Stimulated activated CD4-positive, alpha-beta T cell treated with anti-CD3 and anti-CD28 coated beads, Interleukin-4, amount 100 ng/mL, for 24 hours (primary cell): ENCODE data around the gene KRTAP9-6.
"Not testable (repeated sequence)": the region's sequence is repeated elsewhere in the genome, so short reads cannot be mapped to it uniquely, and the experiment has no call there.

ENCODE experiments used
- DNase-seq: peaks from one replicate; pipeline ENCODE4 v3.0.0-alpha.2; 2020

KRTAP9-6 gene

GRCh38 chr17:41271858-41272257 lies 6.7 kb downstream of the KRTAP9-6 start:
- DNase-seq, result no peak

- not testable (repeated sequence) for DNase-seq
Measured at GRCh38 chr17:41275648-41276190, 10.5 kb downstream of the KRTAP9-6 start, which contains the start of gene KRTAP9-7. KRTAP9-7 (plus strand) TSS chr17:41275698; CDS start chr17:41275698, 0 bp downstream.

- DNase-seq, result no peak
Measured at GRCh38 chr17:41278176-41278955, 13.2 kb downstream of the KRTAP9-6 start.

GRCh38 chr17:41284043-41284442 lies 18.9 kb downstream of the KRTAP9-6 start:
- no peak for DNase-seq

GRCh38 chr17:41284546-41284945 lies 19.4 kb downstream of the KRTAP9-6 start:
- DNase-seq, result no peak

GRCh38 chr17:41287050-41287449 lies 21.9 kb downstream of the KRTAP9-6 start:
- no peak for DNase-seq

- no peak for DNase-seq
Measured at GRCh38 chr17:41294016-41294415, 28.8 kb downstream of the KRTAP9-6 start.

GRCh38 chr17:41296846-41297245 lies 31.7 kb downstream of the KRTAP9-6 start:
- DNase-seq, result no peak

GRCh38 chr17:41298458-41299135 lies 33.4 kb downstream of the KRTAP9-6 start:
- DNase-seq, result no peak

GRCh38 chr17:41301204-41301790 lies 36.1 kb downstream of the KRTAP9-6 start:
- no peak for DNase-seq

- no peak for DNase-seq
Measured at GRCh38 chr17:41301916-41302901, 37.0 kb downstream of the KRTAP9-6 start, which contains the start of gene KRTAP29-1. KRTAP29-1 (minus strand) TSS chr17:41302851; CDS start chr17:41302851, 0 bp downstream.

GRCh38 chr17:41302981-41303380 lies 37.8 kb downstream of the KRTAP9-6 start:
- DNase-seq, result no peak

- no peak for DNase-seq
Measured at GRCh38 chr17:41304091-41304490, 38.9 kb downstream of the KRTAP9-6 start.

GRCh38 chr17:41307647-41308046 lies 42.5 kb downstream of the KRTAP9-6 start:
- no peak for DNase-seq

GRCh38 chr17:41308251-41308917 lies 43.2 kb downstream of the KRTAP9-6 start:
- peak; percentile 54 for DNase-seq

GRCh38 chr17:41308918-41309359 lies 43.8 kb downstream of the KRTAP9-6 start, which contains the start of gene KRTAP16-1:
KRTAP16-1 (minus strand) TSS chr17:41309309; CDS start chr17:41309253, 56 bp downstream.
- DNase-seq, result peak; percentile 31

- DNase-seq, result no peak
Measured at GRCh38 chr17:41311111-41311510, 45.9 kb downstream of the KRTAP9-6 start.

- DNase-seq, result no peak
Measured at GRCh38 chr17:41315204-41315794, 50.1 kb downstream of the KRTAP9-6 start, which contains the start of gene KRTAP17-1. KRTAP17-1 (minus strand) TSS chr17:41315710; CDS start chr17:41315650, 60 bp downstream.
